ENCODE data around the gene CDK13.
"Not testable (repeated sequence)": the region's sequence is repeated elsewhere in the genome, so short reads cannot be mapped to it uniquely, and the experiment has no call there.

The CDK13 gene

GRCh38 chr7:40105879-40106473 lies 155.9 kb downstream of the CDK13 start:
- no peak for DNase-seq

GRCh38 chr7:40115936-40116335 lies 165.9 kb downstream of the CDK13 start:
- DNase-seq: no peak

GRCh38 chr7:40117199-40117598 lies 167.1 kb downstream of the CDK13 start:
- DNase-seq: not testable (repeated sequence)

- DNase-seq: not testable (repeated sequence)
These were observed 168.1 kb downstream of the CDK13 start for GRCh38 chr7:40118201-40118600.

- DNase-seq: no peak
These were observed 170.0 kb downstream of the CDK13 start for GRCh38 chr7:40120020-40120419.

GRCh38 chr7:40122100-40122939 lies 172.3 kb downstream of the CDK13 start:
- DNase-seq: not testable (repeated sequence)

- DNase-seq: no peak
These were observed 172.8 kb downstream of the CDK13 start for GRCh38 chr7:40122940-40123254.

- no peak for DNase-seq
These were observed 183.7 kb downstream of the CDK13 start for GRCh38 chr7:40133561-40134427.

- peak; percentile 65 for DNase-seq
These were observed 184.6 kb downstream of the CDK13 start, which contains the start of the genes MPLKIP and SUGCT for GRCh38 chr7:40134428-40135316. MPLKIP (minus strand) TSS chr7:40134622; CDS start chr7:40134567, 55 bp downstream. SUGCT (plus strand) TSS chr7:40135005.

- no peak for DNase-seq
These were observed 185.2 kb downstream of the CDK13 start for GRCh38 chr7:40135317-40135610.

GRCh38 chr7:40137563-40137962 lies 187.5 kb downstream of the CDK13 start:
- DNase-seq: no peak

GRCh38 chr7:40138973-40139372 lies 188.9 kb downstream of the CDK13 start:
- DNase-seq: no peak

GRCh38 chr7:40139891-40140290 lies 189.8 kb downstream of the CDK13 start:
- DNase-seq: not testable (repeated sequence)

- DNase-seq: not testable (repeated sequence)
These were observed 191.9 kb downstream of the CDK13 start for GRCh38 chr7:40141916-40142315.

- not testable (repeated sequence) for DNase-seq
These were observed 195.6 kb downstream of the CDK13 start for GRCh38 chr7:40145596-40146130.

GRCh38 chr7:40147371-40148246 lies 197.6 kb downstream of the CDK13 start:
- DNase-seq: no peak

- DNase-seq: not testable (repeated sequence)
These were observed 198.2 kb downstream of the CDK13 start for GRCh38 chr7:40148247-40148580.

GRCh38 chr7:40148671-40149070 lies 198.6 kb downstream of the CDK13 start:
- no peak for DNase-seq
